GM23338 (cell line): Measurements from ENCODE around the gene CCL4L2. TPM values are rescaled to one million over a fixed set of nuclear protein-coding genes. Genes with fewer than 3 reads are reported as not detected.

ENCODE experiments used
- ATAC-seq: fragments of 200-7000 bp; cut with Tn5 transposase; 3 replicates; pipeline ENCODE4 v1.9.1; 2020
- DNase-seq: peaks from one replicate; pipeline ENCODE4 v3.0.0-alpha.2; 2015; ENCODE audit warnings: low spot score
- H2AFZ ChIP-seq: fragments of 200-600 bp; sonication (generic); 2 replicates; pipeline ENCODE4 v1.8.0; 2016; ENCODE audit warnings: antibody characterized with exemption, mild to moderate bottlenecking, moderate library complexity
- H3F3A ChIP-seq: fragments of 200-600 bp; sonication (generic); replicated peaks from 2 replicates; pipeline ENCODE4 v1.8.0; 2017; ENCODE audit warnings: antibody characterized with exemption, mixed run types, low read depth
- H3K27ac ChIP-seq: fragments of 200-600 bp; sonication (generic); 2 replicates; pipeline ENCODE4 v1.6.1; 2016; ENCODE audit warnings: low read depth
- H3K27me3 ChIP-seq: fragments of 200-600 bp; sonication (generic); 2 replicates; pipeline ENCODE4 v1.8.0; 2016; ENCODE audit warnings: mild to moderate bottlenecking, mixed run types, moderate library complexity; ENCODE audit not compliant: insufficient read depth
- H3K36me3 ChIP-seq: fragments of 200-600 bp; sonication (generic); 2 replicates; pipeline ENCODE4 v1.8.0; 2016; ENCODE audit warnings: mild to moderate bottlenecking; ENCODE audit not compliant: insufficient read depth
- H3K4me1 ChIP-seq: fragments of 200-600 bp; sonication (generic); 2 replicates; pipeline ENCODE4 v1.8.0; 2016; ENCODE audit warnings: mild to moderate bottlenecking, moderate library complexity; ENCODE audit not compliant: insufficient read depth
- H3K4me2 ChIP-seq: fragments of 200-600 bp; sonication (generic); 2 replicates; pipeline ENCODE4 v1.7.1; 2017; ENCODE audit warnings: mixed run types
- H3K4me3 ChIP-seq: fragments of 200-600 bp; sonication (generic); 2 replicates; pipeline ENCODE4 v1.6.1; 2016; ENCODE audit warnings: mixed run types
- H3K79me2 ChIP-seq: fragments of 200-600 bp; sonication (generic); replicated peaks from 2 replicates; pipeline ENCODE4 v1.8.0; 2017; ENCODE audit warnings: mild to moderate bottlenecking; ENCODE audit not compliant: insufficient read depth
- H3K9me2 ChIP-seq: fragments of 200-600 bp; sonication (generic); 2 replicates; pipeline ENCODE4 v1.8.0; 2017; ENCODE audit not compliant: insufficient read depth
- H4K20me1 ChIP-seq: fragments of 200-600 bp; sonication (generic); replicated peaks from 2 replicates; pipeline ENCODE4 v1.8.0; 2017; ENCODE audit warnings: mild to moderate bottlenecking; ENCODE audit not compliant: insufficient read depth
- H3K27ac Mint-ChIP-seq: 2 replicates; pipeline ENCODE4 v1.8.0; 2020; ENCODE audit warnings: inconsistent platforms, mild to moderate bottlenecking, moderate library complexity, mixed read lengths
- H3K27me3 Mint-ChIP-seq: 3 replicates; pipeline ENCODE4 v1.8.0; 2022; ENCODE audit warnings: low read depth, mild to moderate bottlenecking, moderate library complexity, mixed read lengths, inconsistent platforms; ENCODE audit not compliant: insufficient read depth, poor library complexity
- H3K36me3 Mint-ChIP-seq: 3 replicates; pipeline ENCODE4 v1.8.0; 2021; ENCODE audit warnings: low read depth, mild to moderate bottlenecking, inconsistent platforms, moderate library complexity, mixed read lengths
- H3K4me1 Mint-ChIP-seq: 3 replicates; pipeline ENCODE4 v1.8.0; 2020; ENCODE audit warnings: mild to moderate bottlenecking, inconsistent platforms, mixed read lengths
- H3K4me3 Mint-ChIP-seq: 3 replicates; pipeline ENCODE4 v1.8.0; 2021; ENCODE audit warnings: moderate library complexity, mild to moderate bottlenecking, inconsistent platforms, mixed read lengths
- H3K9me3 Mint-ChIP-seq: 3 replicates; pipeline ENCODE4 v1.8.0; 2020; ENCODE audit warnings: moderate library complexity, mild to moderate bottlenecking, inconsistent platforms, mixed read lengths
- CREB1 ChIP-seq: fragments of 250-450 bp; sonication (Bioruptor Pico); IDR thresholded peaks from 2 replicates; pipeline ENCODE4 v1.5.0; 2020; ENCODE audit warnings: low read depth, mild to moderate bottlenecking, moderate library complexity
- CTCF ChIP-seq, 2 experiments: fragments of 200-600 bp in 1 of 2; sonication (generic) in 1 of 2; conservative IDR thresholded peaks; 2 replicates each; pipeline versions ENCODE4 v1.5.1 to v1.6.1; 2016 to 2017; ENCODE audit warnings: antibody characterized with exemption in 2 of 2, low read depth in 2 of 2, mild to moderate bottlenecking in 2 of 2, moderate library complexity in 1 of 2
- ETS1 ChIP-seq: IDR thresholded peaks from 2 replicates; pipeline ENCODE4 v1.6.1; 2016; ENCODE audit warnings: antibody characterized with exemption
- EZH2 ChIP-seq: fragments of 200-600 bp; sonication (generic); IDR thresholded peaks from one replicate; pipeline ENCODE4 v1.8.0; 2017; ENCODE audit warnings: antibody characterized with exemption, mild to moderate bottlenecking, low read depth; ENCODE audit not compliant: unreplicated experiment
- EZH2phosphoT487 ChIP-seq: fragments of 200-600 bp; sonication (generic); IDR thresholded peaks from one replicate; pipeline ENCODE4 v1.8.1; 2018; ENCODE audit warnings: antibody characterized with exemption; ENCODE audit not compliant: unreplicated experiment
- JUNB ChIP-seq: IDR thresholded peaks from one replicate; pipeline ENCODE4 v1.6.1; 2016; ENCODE audit warnings: antibody characterized with exemption; ENCODE audit not compliant: unreplicated experiment
- NANOG ChIP-seq: IDR thresholded peaks from 2 replicates; pipeline ENCODE4 v1.6.1; 2016; ENCODE audit warnings: antibody characterized with exemption, borderline replicate concordance
- POLR2AphosphoS5 ChIP-seq: IDR thresholded peaks from 2 replicates; pipeline ENCODE4 v1.6.1; 2016; ENCODE audit warnings: antibody characterized with exemption, low read depth
- REST ChIP-seq: IDR thresholded peaks from one replicate; pipeline ENCODE4 v1.6.1; 2018; ENCODE audit warnings: antibody characterized with exemption; ENCODE audit not compliant: unreplicated experiment
- STAT1 ChIP-seq: IDR thresholded peaks from one replicate; pipeline ENCODE4 v1.6.1; 2016; ENCODE audit warnings: antibody characterized with exemption; ENCODE audit not compliant: unreplicated experiment
- ZNF114 ChIP-seq: fragments of 250-450 bp; sonication (Bioruptor Pico); IDR thresholded peaks from 2 replicates; pipeline ENCODE4 v1.5.0; 2020; ENCODE audit warnings: mild to moderate bottlenecking, moderate library complexity
- ZNF331 ChIP-seq: fragments of 250-450 bp; sonication (Bioruptor Pico); IDR thresholded peaks from 2 replicates; pipeline ENCODE4 v1.5.0; 2020; ENCODE audit warnings: low read depth, mild to moderate bottlenecking, moderate library complexity
- ZNF462 ChIP-seq: fragments of 250-450 bp; sonication (Bioruptor Pico); IDR thresholded peaks from 2 replicates; pipeline ENCODE4 v1.5.0; 2020; ENCODE audit warnings: mild to moderate bottlenecking, moderate library complexity
- polyA plus RNA-seq: library from polyadenylated mRNA; unstranded; fragments of >200 nt; fragmentation: Nextera tagmentation; extraction: Ambion mirVana; gene quantifications from 2 replicates; pipeline ENCODE4 v1.2.1, GENCODE V29; 2016
- total RNA-seq: library from RNA; depleted of rRNA; stranded (reverse); fragments of >200 nt; shearing (Covaris generic); gene quantifications from 2 replicates; pipeline ENCODE4 v1.2.3, GENCODE V29; 2014

CCL4L2 gene
- total and polyA plus RNA-seq, 2 experiments from 2014 or later = not detected

GRCh38 chr17:36214918-36215317 is 4.1 kb downstream of the CCL4L2 start:
- H3K4me1 Mint-ChIP-seq = peaks cover 10% of the 10 kb centered on the region; the same call in 2 of the 3 replicates
- DNase-seq = no peak

More at GRCh38 chr17:36214918-36215317, 4.1 kb downstream of the CCL4L2 start:
- no peak overlapping the region for H3K27ac Mint-ChIP-seq
- H3K27me3 ChIP-seq = no peaks in the 10 kb centered on the region
- ATAC-seq = no peak
- no peaks in the 10 kb centered on the region for H3F3A ChIP-seq
- H3K79me2 ChIP-seq = no peaks in the 10 kb centered on the region
- H3K4me2 ChIP-seq = no peak overlapping the region
- peaks cover 19% of the 10 kb centered on the region for H3K9me3 Mint-ChIP-seq
- no peak overlapping the region for H3K4me3 Mint-ChIP-seq
- H4K20me1 ChIP-seq = no peaks in the 10 kb centered on the region
- no peak for TF ChIP-seq CREB1 (CRISPR knock-in tag)
- no peak for TF ChIP-seq EZH2phosphoT487
- TF ChIP-seq POLR2AphosphoS5 = no peak
- TF ChIP-seq ZNF114 (CRISPR knock-in tag) = no peak
- TF ChIP-seq ZNF462 (CRISPR knock-in tag) = no peak
- no peak for TF ChIP-seq EZH2
- TF ChIP-seq STAT1 = no peak
- TF ChIP-seq REST = no peak
- no peak for TF ChIP-seq ZNF331 (CRISPR knock-in tag)
- no peak for TF ChIP-seq JUNB
- TF ChIP-seq ETS1 = no peak
- no peak for TF ChIP-seq CTCF (conservative IDR thresholded peaks at IDR 0.05; ENCODE audit: low read depth in 2 of 2)
- no peak for TF ChIP-seq NANOG
- no peaks in the 10 kb centered on the region for H3K4me1 ChIP-seq
- no peak overlapping the region for H3K4me3 ChIP-seq
- H2AFZ ChIP-seq = no peak overlapping the region
- H3K36me3 ChIP-seq = peaks cover 4% of the 10 kb centered on the region; the same call in 1 of the 2 replicates
- H3K9me2 ChIP-seq = peaks cover 14% of the 10 kb centered on the region
- no peak overlapping the region for H3K27ac ChIP-seq
- no peaks in the 10 kb centered on the region for H3K36me3 Mint-ChIP-seq
- H3K27me3 Mint-ChIP-seq = peaks cover 5% of the 10 kb centered on the region
